ENCODE data around the gene KLHL22. TPM values are rescaled to one million over a fixed set of nuclear protein-coding genes. Genes with fewer than 3 reads are reported as not detected.
A peak's percentile ranks its signal among the peaks of the same experiment; 100 is the strongest.

KLHL22 gene
- total and polyA plus RNA-seq, 2 of the 4 experiments (the other 2 are of a cell fraction) = 27.1 to 30.1 TPM

GRCh38 chr22:20456064-20456721 is 39.4 kb downstream of the KLHL22 start (continued):
- peak; percentile 97 for TF ChIP-seq RAD21 (IDR thresholded peaks at IDR 0.05; ENCODE audit: low read length)
- TF ChIP-seq FOS (IDR thresholded peaks at IDR 0.05; ENCODE audit: low read depth, low read length) = no peak

GRCh38 chr22:20455709-20456063 is 39.9 kb downstream of the KLHL22 start:
- Histone ChIP-seq H2BK20ac (ENCODE audit: low read depth, low read length) (no peak overlapping the region), H3K23ac (ENCODE audit: low read depth, low read length) (no peak overlapping the region), H3K36me3 (ENCODE audit: control insufficient read depth, insufficient read depth, low read length) (peaks cover 24% of the 10 kb centered on the region), H2BK5ac (ENCODE audit: low read depth, low read length, poor library complexity, severe bottlenecking) (no peak overlapping the region), H4K8ac (ENCODE audit: low read depth in 2 of 2, low read length in 2 of 2) (no peak overlapping the region; a peak in 1 of 4 replicates), H3K9me3 (ENCODE audit: control insufficient read depth, insufficient read depth, low read length) (no peaks in the 10 kb centered on the region), H3K9me1 (ENCODE audit: insufficient read depth, low read length) (no peaks in the 10 kb centered on the region), H3K18ac (ENCODE audit: low read depth, low read length) (no peak overlapping the region), H2AK9ac (replicated peaks; ENCODE audit: low read depth, low read length, poor library complexity) (no peak overlapping the region), H3K79me1 (ENCODE audit: low read depth in 1 of 2, low read length in 2 of 2) (peaks cover 0 to 12% of the 10 kb centered on the region in 2 experiments; a peak in 2 of 4 replicates), H4K5ac (ENCODE audit: low read depth, low read length) (no peak overlapping the region), H4K91ac (ENCODE audit: insufficient read depth, low read depth, low read length) (no peak overlapping the region), H3K4ac (ENCODE audit: low read depth, low read length) (no peak overlapping the region), H4K20me1 (ENCODE audit: insufficient read depth, low read length) (no peaks in the 10 kb centered on the region), H3K27ac (ENCODE audit: insufficient read depth, low read length) (no peak overlapping the region), H2AFZ (replicated peaks; ENCODE audit: low read length, poor library complexity) (no peak overlapping the region), H3K27me3 (ENCODE audit: control insufficient read depth, insufficient read depth, low read length) (no peaks in the 10 kb centered on the region), H2BK120ac (ENCODE audit: low read depth, low read length) (no peak overlapping the region), H3K14ac (replicated peaks; ENCODE audit: low read depth, low read length) (no peak overlapping the region), H2AK5ac (ENCODE audit: low read depth, low read length) (no peak overlapping the region), H3K4me1 (ENCODE audit: control insufficient read depth, insufficient read depth, low read length) (peaks cover 5% of the 10 kb centered on the region), H3K4me2 (ENCODE audit: low read depth, low read length) (no peak overlapping the region), H3K4me3 (ENCODE audit: insufficient read depth, low read depth, low read length) (no peak overlapping the region), H3K9ac (ENCODE audit: low read depth, low read length) (no peak overlapping the region), H3K56ac (ENCODE audit: extremely low read depth, insufficient read depth, low read length) (no peak overlapping the region), H2BK15ac (ENCODE audit: low read depth, low read length) (no peak overlapping the region)
- no peak for ATAC-seq (ENCODE audit: low read depth)
- ChIA-PET CTCF (interaction anchor here (1.2 to 1.4 kb wide), 2 partner anchors 12 to 37 kb away, joined by 4 to 12 read pairs; no protein-coding TSS in a partner anchor), POLR2A (ENCODE audit: unreplicated experiment) (no interaction called here)
- BruUV-seq (replicated peaks) = no TSS peak
- in situ Hi-C loops (cut with MboI; ENCODE audit: low sequenced_read_pairs) (loop anchor here (10.0 kb wide), 2 partner anchors 61 to 301 kb away; partner anchors contain the start of genes CCDC188 and ZNF74), intact Hi-C loops (cut with micrococcal nuclease) (loop anchor here (1.0 to 5.0 kb wide), 3 partner anchors 37 to 298 kb away; partner anchors contain the start of gene KLHL22), dilution Hi-C loops (cut with HindIII; ENCODE audit: low sequenced_read_pairs, unreplicated experiment) (no loop called here)
- WGBS, 2 experiments (ENCODE audit: extremely low coverage in 2 of 2, insufficient read length in 1 of 2) = 100% methylated on average over 3 of the region's 8 CpGs; no CpG with 5 or more reads in 1 of the 2 experiments
- DNase-seq = peak; percentile 24
- TF ChIP-seq BHLHE40 (IDR thresholded peaks at IDR 0.05; ENCODE audit: low read depth, low read length) (no peak), FOS (IDR thresholded peaks at IDR 0.05; ENCODE audit: low read depth, low read length) (no peak), MXI1 (IDR thresholded peaks at IDR 0.05; ENCODE audit: borderline replicate concordance, low read depth, low read length) (no peak), RFX5 (IDR thresholded peaks at IDR 0.05; ENCODE audit: low read depth, low read length) (no peak), CTCF (conservative IDR thresholded peaks at IDR 0.05; ENCODE audit: low read depth, low read length) (no peak), RCOR1 (IDR thresholded peaks at IDR 0.05; ENCODE audit: insufficient replicate concordance, low read length) (no peak), RAD21 (IDR thresholded peaks at IDR 0.05; ENCODE audit: low read length) (no peak), NFE2L2 (IDR thresholded peaks at IDR 0.05; ENCODE audit: low read depth, low read length) (no peak), USF2 (IDR thresholded peaks at IDR 0.05; ENCODE audit: low read depth, low read length) (no peak), MAFK (IDR thresholded peaks at IDR 0.05; ENCODE audit: low read depth, low read length) (no peak), CHD1 (IDR thresholded peaks at IDR 0.05; ENCODE audit: low read depth, low read length) (no peak), SMC3 (IDR thresholded peaks at IDR 0.05; ENCODE audit: low read depth, low read length) (no peak), POLR2A (IDR thresholded peaks at IDR 0.05; ENCODE audit: low read depth, low read length) (no peak), MAZ (IDR thresholded peaks at IDR 0.05; ENCODE audit: borderline replicate concordance, low read depth, low read length) (no peak)

Data from IMR-90 (cell line).